ENCODE measurements around the gene ECE2. TPM values are rescaled to one million over a fixed set of nuclear protein-coding genes. Genes with fewer than 3 reads are reported as not detected.

The ECE2 gene
- polyA plus RNA-seq, 2 of the 4 experiments (the other 2 are of a cell fraction) = not detected

GRCh38 chr3:184231671-184232070 lies 44.2 kb upstream of the ECE2 start:
- ATAC-seq (no peak), DNase-seq (ENCODE audit: low read depth in 1 of 2, low spot score in 1 of 2) (no peak), FAIRE-seq (no peak)
- ChIA-PET POLR2A (no interaction called here), CTCF (interaction anchor here (1.4 to 1.9 kb wide), 2 partner anchors 18 to 55 kb away, joined by 3 to 7 read pairs; partner anchors contain the start of gene EEF1AKMT4)
- WGBS (ENCODE audit: missing lambda C conversion rate) = 92% methylated on average over 3 of the region's 3 CpGs
- no peak overlapping the region for H3K27ac ChIP-seq
- TF ChIP-seq KDM5A (IDR thresholded peaks at IDR 0.05) = no peak
- TF ChIP-seq NFE2L2 (conservative IDR thresholded peaks at IDR 0.05; ENCODE audit: low read length) = no peak
- no peak for TF ChIP-seq HEYL (CRISPR knock-in tag; IDR thresholded peaks at IDR 0.05)
- no peak for TF ChIP-seq JUN (IDR thresholded peaks at IDR 0.05)
- TF ChIP-seq PHF8 (IDR thresholded peaks at IDR 0.05; ENCODE audit: borderline replicate concordance, low read depth) = no peak
- TF ChIP-seq POLR2AphosphoS2 (conservative IDR thresholded peaks at IDR 0.05; ENCODE audit: low read length) = no peak
- TF ChIP-seq POLR2A (IDR thresholded peaks at IDR 0.05; ENCODE audit: low read length) = no peak
- TF ChIP-seq EHMT2 (IDR thresholded peaks at IDR 0.05; ENCODE audit: low read depth) = no peak
- TF ChIP-seq KDM1A (IDR thresholded peaks at IDR 0.05; ENCODE audit: low read depth) = no peak
- TF ChIP-seq HOXB5 (CRISPR knock-in tag; IDR thresholded peaks at IDR 0.05) = no peak
- TF ChIP-seq ZSCAN20 (CRISPR knock-in tag; IDR thresholded peaks at IDR 0.05) = no peak
- H3K4me1 ChIP-seq = peaks cover 7% of the 10 kb centered on the region; the same call in 2 of the 3 replicates
- no peak overlapping the region for H3K4me2 ChIP-seq
- H3K9me3 ChIP-seq = no peaks in the 10 kb centered on the region
- no peak overlapping the region for H3K4me3 ChIP-seq

- Histone ChIP-seq H3K4me1 (peaks cover 7% of the 10 kb centered on the region; the same call in 2 of the 3 replicates), H3K27ac (no peak overlapping the region), H3K4me2 (no peak overlapping the region), H3K4me3 (no peak overlapping the region), H3K9me3 (no peaks in the 10 kb centered on the region)
- CTCF ChIA-PET = interaction anchor here (1.9 kb wide), 1 partner anchor 16 kb away, joined by 7 read pairs; the partner anchor contains the start of gene EEF1AKMT4
- TF ChIP-seq CTCF (IDR thresholded peaks at IDR 0.05) (no peak), MAX (IDR thresholded peaks at IDR 0.05) (no peak), FOSB (CRISPR knock-in tag; IDR thresholded peaks at IDR 0.05) (no peak), MAFK (IDR thresholded peaks at IDR 0.05; ENCODE audit: partially characterized antibody) (no peak), CBX2 (IDR thresholded peaks at IDR 0.05; ENCODE audit: borderline replicate concordance, low read depth) (no peak), ZNF302 (CRISPR knock-in tag; IDR thresholded peaks at IDR 0.05) (no peak), BHLHE40 (IDR thresholded peaks at IDR 0.05; ENCODE audit: low read depth, low read length) (no peak), POLR2AphosphoS2 (conservative IDR thresholded peaks at IDR 0.05; ENCODE audit: low read length) (no peak), EHF (CRISPR knock-in tag; IDR thresholded peaks at IDR 0.05) (no peak), RARB (CRISPR knock-in tag; IDR thresholded peaks at IDR 0.05) (no peak), KDM1A (IDR thresholded peaks at IDR 0.05; ENCODE audit: low read depth) (no peak), JUNB (IDR thresholded peaks at IDR 0.05) (no peak), NR3C1 (IDR thresholded peaks at IDR 0.05) (no peak)
- POLR2A ChIA-PET = no interaction called here
- 77% methylated on average over 4 of the region's 23 CpGs for WGBS (ENCODE audit: missing lambda C conversion rate)
- FAIRE-seq = no peak
- no peak for DNase-seq (ENCODE audit: low read depth in 1 of 2, low spot score in 1 of 2)
- ATAC-seq = no peak
Observed at GRCh38 chr3:184233127-184233843, 42.5 kb upstream of the ECE2 start.

GRCh38 chr3:184234224-184234623 lies 41.6 kb upstream of the ECE2 start:
- Histone ChIP-seq H3K4me1 (peaks cover 7% of the 10 kb centered on the region; the same call in 2 of the 3 replicates), H3K4me3 (no peak overlapping the region), H3K27ac (0 out of 6 replicates have a peak overlapping the region, but pooled peaks of 1 of the 2 experiments have one; percentile 37), H3K4me2 (no peak overlapping the region), H3K9me3 (no peaks in the 10 kb centered on the region)
- ChIA-PET CTCF (interaction anchor here (1.0 kb wide), 2 partner anchors 12 to 16 kb away, joined by 3 to 4 read pairs; partner anchors contain the start of gene EEF1AKMT4), POLR2A (no interaction called here)
- TF ChIP-seq HES2 (IDR thresholded peaks at IDR 0.05) = no peak
- no peak for TF ChIP-seq TFCP2L1 (CRISPR knock-in tag; IDR thresholded peaks at IDR 0.05)
- TF ChIP-seq ATOH8 (CRISPR knock-in tag; IDR thresholded peaks at IDR 0.05; ENCODE audit: low read depth) = no peak
- TF ChIP-seq HOXB13 (CRISPR knock-in tag; IDR thresholded peaks at IDR 0.05; ENCODE audit: low read depth) = no peak
- no peak for TF ChIP-seq CHD2 (IDR thresholded peaks at IDR 0.05; ENCODE audit: low read length, partially characterized antibody)
- TF ChIP-seq HMGXB4 (CRISPR knock-in tag; IDR thresholded peaks at IDR 0.05; ENCODE audit: borderline replicate concordance) = no peak
- no peak for TF ChIP-seq BCL3 (IDR thresholded peaks at IDR 0.05)
- no peak for TF ChIP-seq RFX5 (IDR thresholded peaks at IDR 0.05)
- no peak for TF ChIP-seq KDM1A (IDR thresholded peaks at IDR 0.05; ENCODE audit: low read depth)
- WGBS (ENCODE audit: missing lambda C conversion rate) = no CpG with 5 or more reads among the region's 4 CpGs
- peak; percentile 67 for DNase-seq (ENCODE audit: low read depth in 1 of 2, low spot score in 1 of 2)
- peak; percentile 70 to 72 for ATAC-seq
- no peak for FAIRE-seq

Data from A549 (cell line).